ENCODE measurements around the gene RIC3.

DNA sequence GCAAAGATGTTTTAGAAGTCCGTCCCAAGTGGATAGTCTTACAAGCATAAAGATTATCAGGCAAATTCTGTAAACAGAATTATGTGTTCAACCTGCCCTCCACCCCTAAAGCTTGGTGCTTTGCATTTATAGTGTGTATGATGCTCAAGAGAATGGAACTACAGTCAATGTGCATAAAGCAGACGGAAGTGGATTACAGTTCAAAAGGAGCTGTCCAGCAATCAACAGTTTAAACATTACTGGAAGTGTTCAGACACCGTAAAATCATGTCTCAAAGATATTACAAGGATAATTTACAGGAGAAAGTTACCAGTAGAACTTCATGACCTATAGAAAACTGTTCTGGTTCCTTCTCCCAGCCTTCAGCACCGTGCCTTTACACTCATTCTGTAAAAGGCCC is 1.0 kb downstream of the RIC3 start:
- TF ChIP-seq, protein P1, sequence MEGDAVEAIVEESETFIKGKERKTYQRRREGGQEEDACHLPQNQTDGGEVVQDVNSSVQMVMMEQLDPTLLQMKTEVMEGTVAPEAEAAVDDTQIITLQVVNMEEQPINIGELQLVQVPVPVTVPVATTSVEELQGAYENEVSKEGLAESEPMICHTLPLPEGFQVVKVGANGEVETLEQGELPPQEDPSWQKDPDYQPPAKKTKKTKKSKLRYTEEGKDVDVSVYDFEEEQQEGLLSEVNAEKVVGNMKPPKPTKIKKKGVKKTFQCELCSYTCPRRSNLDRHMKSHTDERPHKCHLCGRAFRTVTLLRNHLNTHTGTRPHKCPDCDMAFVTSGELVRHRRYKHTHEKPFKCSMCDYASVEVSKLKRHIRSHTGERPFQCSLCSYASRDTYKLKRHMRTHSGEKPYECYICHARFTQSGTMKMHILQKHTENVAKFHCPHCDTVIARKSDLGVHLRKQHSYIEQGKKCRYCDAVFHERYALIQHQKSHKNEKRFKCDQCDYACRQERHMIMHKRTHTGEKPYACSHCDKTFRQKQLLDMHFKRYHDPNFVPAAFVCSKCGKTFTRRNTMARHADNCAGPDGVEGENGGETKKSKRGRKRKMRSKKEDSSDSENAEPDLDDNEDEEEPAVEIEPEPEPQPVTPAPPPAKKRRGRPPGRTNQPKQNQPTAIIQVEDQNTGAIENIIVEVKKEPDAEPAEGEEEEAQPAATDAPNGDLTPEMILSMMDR (IDR thresholded peaks at IDR 0.05 in 4 of 5, conservative IDR thresholded peaks at IDR 0.05 in 1 of 5), result no peak
- no peak for TF ChIP-seq POLR2A (IDR thresholded peaks at IDR 0.05)

All from gastrocnemius medialis (tissue), 4 donors.